ENCODE measurements around the gene GPR37L1. TPM values are rescaled to one million over a fixed set of nuclear protein-coding genes. Genes with fewer than 3 reads are reported as not detected.
A peak's percentile ranks its signal among the peaks of the same experiment; 100 is the strongest.

The GPR37L1 gene
- total and polyA plus RNA-seq, 4 donors, result under 0.01 to 0.04 (median 0.02) TPM; not detected in 1

DNA sequence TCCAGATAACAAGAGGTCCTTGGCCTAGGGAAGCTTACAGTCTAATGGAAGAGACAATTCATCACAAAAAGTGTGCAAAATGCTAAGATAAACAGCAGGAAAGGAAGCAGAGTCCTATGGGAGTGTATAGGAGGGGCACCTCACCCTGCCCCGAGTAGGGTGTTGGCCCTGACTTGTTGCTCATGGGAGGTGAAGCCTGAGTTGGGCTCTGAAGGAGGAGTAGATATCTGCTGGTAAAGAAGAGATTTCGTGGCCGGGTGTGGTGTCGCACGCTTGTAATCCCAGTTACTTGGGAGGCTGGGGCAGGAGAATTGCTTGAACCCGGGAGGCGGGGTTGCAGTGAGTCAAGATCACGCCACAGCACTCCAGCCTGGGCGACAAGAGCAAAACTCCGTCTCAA lies 18.6 kb upstream of the GPR37L1 start:
- Histone ChIP-seq H3K27me3 (ENCODE audit: control insufficient read depth in 4 of 4, insufficient read depth in 4 of 4, low read length in 3 of 4) (no peaks in the 10 kb centered on the region), H3K4me1 (ENCODE audit: control insufficient read depth in 4 of 4, insufficient read depth in 4 of 4, low read length in 3 of 4) (peaks cover 14 to 25% (median 17%) of the 10 kb centered on the region in 4 donors), H3K9ac (ENCODE audit: low read depth in 1 of 2, low read length in 2 of 2) (no peak overlapping the region), H3K4me3 (ENCODE audit: low read depth in 1 of 3, low read length in 3 of 3) (no peak overlapping the region), H3K9me3 (ENCODE audit: control insufficient read depth in 4 of 4, low read length in 3 of 4) (no peaks in the 10 kb centered on the region), H3K36me3 (ENCODE audit: control insufficient read depth in 4 of 4, insufficient read depth in 3 of 4, low read depth in 1 of 4, low read length in 3 of 4) (no peaks in the 10 kb centered on the region), H3K27ac (ENCODE audit: low read depth in 1 of 2, low read length in 2 of 2) (no peak overlapping the region)
- no peak for DNase-seq (ENCODE audit: low spot score)
- 91% methylated on average over 10 of the region's 10 CpGs for WGBS
- TF ChIP-seq HNF4A (conservative IDR thresholded peaks at IDR 0.05) (no peak), FOXA2 (IDR thresholded peaks at IDR 0.05) (no peak), HNF4G (IDR thresholded peaks at IDR 0.05) (no peak), RXRA (IDR thresholded peaks at IDR 0.05) (no peak), YY1 (IDR thresholded peaks at IDR 0.05) (no peak), JUND (IDR thresholded peaks at IDR 0.05) (no peak)

DNA sequence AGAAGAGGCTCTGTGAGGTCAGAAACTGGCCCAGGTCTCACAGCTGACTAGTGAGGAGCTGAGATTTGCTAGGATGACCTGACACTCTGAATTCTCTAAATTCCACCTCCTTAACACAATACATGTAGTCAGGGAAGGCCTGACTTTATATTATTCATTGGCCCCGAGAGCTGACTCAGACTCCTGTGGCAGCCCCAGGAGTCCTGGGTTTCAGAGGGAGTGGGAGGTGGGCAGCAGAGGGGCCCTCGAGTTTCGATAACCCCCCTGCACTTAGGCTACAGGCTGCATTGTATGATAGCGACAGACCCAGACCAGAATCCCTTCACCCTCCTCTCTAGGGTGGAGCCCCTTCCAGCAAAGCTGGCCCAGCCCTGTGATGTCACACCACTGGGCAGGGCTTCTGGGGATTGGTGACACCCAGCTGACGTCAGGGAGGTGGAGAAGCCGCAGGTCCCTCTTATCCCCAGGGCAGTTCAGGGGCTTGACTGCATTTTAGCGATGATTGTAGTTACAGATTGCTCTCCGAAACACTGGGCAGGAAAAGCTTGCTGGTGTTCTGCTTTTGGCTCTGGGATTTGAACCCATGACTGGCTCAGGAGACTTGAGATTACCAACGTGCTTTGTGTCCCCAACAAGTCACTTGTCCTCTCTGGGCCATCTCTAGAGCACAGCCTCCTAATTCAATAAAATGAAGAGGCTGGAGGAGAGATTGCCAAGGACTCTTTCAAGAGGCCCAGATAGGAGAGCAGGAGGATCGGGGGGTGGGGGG lies 17.0 kb upstream of the GPR37L1 start:
- Histone ChIP-seq H3K4me1 (ENCODE audit: control insufficient read depth in 4 of 4, insufficient read depth in 4 of 4, low read length in 3 of 4) (peaks cover 14 to 26% (median 17%) of the 10 kb centered on the region in 4 donors), H3K9ac (ENCODE audit: low read depth in 1 of 2, low read length in 2 of 2) (no peak overlapping the region), H3K4me3 (ENCODE audit: low read depth in 1 of 3, low read length in 3 of 3) (no peak overlapping the region), H3K27ac (ENCODE audit: low read depth in 1 of 2, low read length in 2 of 2) (no peak overlapping the region), H3K9me3 (ENCODE audit: control insufficient read depth in 4 of 4, low read length in 3 of 4) (no peaks in the 10 kb centered on the region), H3K36me3 (ENCODE audit: control insufficient read depth in 4 of 4, insufficient read depth in 3 of 4, low read depth in 1 of 4, low read length in 3 of 4) (no peaks in the 10 kb centered on the region), H3K27me3 (ENCODE audit: control insufficient read depth in 4 of 4, insufficient read depth in 4 of 4, low read length in 3 of 4) (no peaks in the 10 kb centered on the region)
- 71% methylated on average over 10 of the region's 10 CpGs for WGBS
- TF ChIP-seq JUND (IDR thresholded peaks at IDR 0.05), result no peak
- no peak for TF ChIP-seq RXRA (IDR thresholded peaks at IDR 0.05)
- no peak for TF ChIP-seq EGR1 (IDR thresholded peaks at IDR 0.05; ENCODE audit: low read depth in 2 of 2)
- peak; percentile 82 for DNase-seq (ENCODE audit: low spot score)

DNA sequence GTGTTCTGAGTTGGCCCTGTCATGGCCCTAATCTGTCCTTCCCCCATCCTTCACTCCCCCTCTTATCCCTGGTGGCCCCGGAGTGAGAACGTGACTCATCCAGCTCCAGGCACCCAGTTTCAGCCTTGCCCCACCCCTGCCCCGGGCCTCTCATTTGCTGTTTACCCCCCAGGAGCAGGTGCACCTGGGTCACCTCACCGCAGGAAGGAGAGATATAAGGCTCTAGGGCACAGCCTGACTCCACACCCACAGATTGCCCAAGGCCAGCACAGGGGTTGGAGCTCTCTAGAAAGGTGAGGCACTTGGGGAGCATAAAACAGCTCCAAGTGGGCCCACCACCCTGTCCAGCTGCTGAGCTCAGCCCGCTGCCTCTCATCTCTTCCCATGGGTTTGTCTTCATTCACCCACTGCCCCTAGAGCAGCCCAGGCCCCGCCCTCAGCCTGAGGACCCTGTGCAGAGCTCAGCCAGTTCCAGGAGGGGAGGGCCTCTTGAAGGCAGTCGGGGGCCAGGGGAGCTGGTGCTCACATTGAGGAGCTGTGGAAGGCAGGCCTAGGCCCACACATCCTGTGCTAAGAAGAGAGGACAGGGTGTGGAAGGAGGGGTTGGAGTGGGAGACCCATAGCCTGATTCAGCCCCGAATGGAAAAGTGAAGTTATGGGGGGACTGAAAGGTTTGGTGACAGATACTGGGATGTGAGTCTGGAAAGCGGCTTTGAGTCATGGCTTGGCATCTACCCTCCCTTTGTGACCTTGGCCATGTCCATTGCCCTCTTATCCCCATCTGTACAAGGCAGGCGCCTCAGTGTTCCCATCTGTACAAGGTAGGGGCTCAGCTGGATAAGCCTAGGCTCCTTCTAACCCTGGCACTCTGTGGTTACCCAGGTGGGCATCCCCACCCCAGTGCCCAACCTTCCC lies 16.1 kb upstream of the GPR37L1 start:
- Histone ChIP-seq H3K4me1 (ENCODE audit: control insufficient read depth in 4 of 4, insufficient read depth in 4 of 4, low read length in 3 of 4) (peaks cover 14 to 26% (median 17%) of the 10 kb centered on the region in 4 donors), H3K9me3 (ENCODE audit: control insufficient read depth in 4 of 4, low read length in 3 of 4) (no peaks in the 10 kb centered on the region), H3K9ac (ENCODE audit: low read depth in 1 of 2, low read length in 2 of 2) (no peak overlapping the region), H3K36me3 (ENCODE audit: control insufficient read depth in 4 of 4, insufficient read depth in 3 of 4, low read depth in 1 of 4, low read length in 3 of 4) (no peaks in the 10 kb centered on the region), H3K27ac (ENCODE audit: low read depth in 1 of 2, low read length in 2 of 2) (peak overlapping the region; percentile 16 to 69), H3K4me3 (ENCODE audit: low read depth in 1 of 3, low read length in 3 of 3) (no peak overlapping the region), H3K27me3 (ENCODE audit: control insufficient read depth in 4 of 4, insufficient read depth in 4 of 4, low read length in 3 of 4) (no peaks in the 10 kb centered on the region)
- no peak for TF ChIP-seq SP1 (IDR thresholded peaks at IDR 0.05)
- no peak for TF ChIP-seq EGR1 (IDR thresholded peaks at IDR 0.05; ENCODE audit: low read depth in 2 of 2)
- no peak for TF ChIP-seq HNF4G (IDR thresholded peaks at IDR 0.05)
- no peak for TF ChIP-seq JUND (IDR thresholded peaks at IDR 0.05)
- TF ChIP-seq NR2F2 (IDR thresholded peaks at IDR 0.05), result no peak
- no peak for TF ChIP-seq YY1 (IDR thresholded peaks at IDR 0.05)
- TF ChIP-seq, protein P1, sequence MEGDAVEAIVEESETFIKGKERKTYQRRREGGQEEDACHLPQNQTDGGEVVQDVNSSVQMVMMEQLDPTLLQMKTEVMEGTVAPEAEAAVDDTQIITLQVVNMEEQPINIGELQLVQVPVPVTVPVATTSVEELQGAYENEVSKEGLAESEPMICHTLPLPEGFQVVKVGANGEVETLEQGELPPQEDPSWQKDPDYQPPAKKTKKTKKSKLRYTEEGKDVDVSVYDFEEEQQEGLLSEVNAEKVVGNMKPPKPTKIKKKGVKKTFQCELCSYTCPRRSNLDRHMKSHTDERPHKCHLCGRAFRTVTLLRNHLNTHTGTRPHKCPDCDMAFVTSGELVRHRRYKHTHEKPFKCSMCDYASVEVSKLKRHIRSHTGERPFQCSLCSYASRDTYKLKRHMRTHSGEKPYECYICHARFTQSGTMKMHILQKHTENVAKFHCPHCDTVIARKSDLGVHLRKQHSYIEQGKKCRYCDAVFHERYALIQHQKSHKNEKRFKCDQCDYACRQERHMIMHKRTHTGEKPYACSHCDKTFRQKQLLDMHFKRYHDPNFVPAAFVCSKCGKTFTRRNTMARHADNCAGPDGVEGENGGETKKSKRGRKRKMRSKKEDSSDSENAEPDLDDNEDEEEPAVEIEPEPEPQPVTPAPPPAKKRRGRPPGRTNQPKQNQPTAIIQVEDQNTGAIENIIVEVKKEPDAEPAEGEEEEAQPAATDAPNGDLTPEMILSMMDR (IDR thresholded peaks at IDR 0.05; ENCODE audit: low read depth, low read length, missing input control), result no peak
- TF ChIP-seq, protein P2, sequence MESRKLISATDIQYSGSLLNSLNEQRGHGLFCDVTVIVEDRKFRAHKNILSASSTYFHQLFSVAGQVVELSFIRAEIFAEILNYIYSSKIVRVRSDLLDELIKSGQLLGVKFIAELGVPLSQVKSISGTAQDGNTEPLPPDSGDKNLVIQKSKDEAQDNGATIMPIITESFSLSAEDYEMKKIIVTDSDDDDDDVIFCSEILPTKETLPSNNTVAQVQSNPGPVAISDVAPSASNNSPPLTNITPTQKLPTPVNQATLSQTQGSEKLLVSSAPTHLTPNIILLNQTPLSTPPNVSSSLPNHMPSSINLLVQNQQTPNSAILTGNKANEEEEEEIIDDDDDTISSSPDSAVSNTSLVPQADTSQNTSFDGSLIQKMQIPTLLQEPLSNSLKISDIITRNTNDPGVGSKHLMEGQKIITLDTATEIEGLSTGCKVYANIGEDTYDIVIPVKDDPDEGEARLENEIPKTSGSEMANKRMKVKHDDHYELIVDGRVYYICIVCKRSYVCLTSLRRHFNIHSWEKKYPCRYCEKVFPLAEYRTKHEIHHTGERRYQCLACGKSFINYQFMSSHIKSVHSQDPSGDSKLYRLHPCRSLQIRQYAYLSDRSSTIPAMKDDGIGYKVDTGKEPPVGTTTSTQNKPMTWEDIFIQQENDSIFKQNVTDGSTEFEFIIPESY (IDR thresholded peaks at IDR 0.05), result no peak
- DNase-seq (ENCODE audit: low spot score), result no peak
- WGBS, result 73% methylated on average over 10 of the region's 10 CpGs
